ENCODE measurements around the gene FOLR2.
"Not testable (repeated sequence)": the region's sequence is repeated elsewhere in the genome, so short reads cannot be mapped to it uniquely, and the experiment has no call there.

The FOLR2 gene

GRCh38 chr11:72243173-72244059 is 26.8 kb downstream of the FOLR2 start:
- no peak for DNase-seq

- no peak for DNase-seq
These were observed 27.4 kb downstream of the FOLR2 start, which contains the start of gene PHOX2A for GRCh38 chr11:72244060-72244360. TSS of gene PHOX2A (minus strand) at chr11:72244176. CDS start at chr11:72244004, 172 bp downstream.

GRCh38 chr11:72244361-72245262 is 28.0 kb downstream of the FOLR2 start:
- DNase-seq = no peak

- no peak for DNase-seq
These were observed 28.7 kb downstream of the FOLR2 start for GRCh38 chr11:72245263-72245816.

- no peak for DNase-seq
These were observed 31.0 kb downstream of the FOLR2 start for GRCh38 chr11:72247584-72247983.

GRCh38 chr11:72249961-72250360 is 33.4 kb downstream of the FOLR2 start:
- DNase-seq = no peak

GRCh38 chr11:72250661-72251464 is 34.3 kb downstream of the FOLR2 start:
- DNase-seq = no peak

- no peak for DNase-seq
These were observed 35.0 kb downstream of the FOLR2 start for GRCh38 chr11:72251614-72252013.

- DNase-seq = no peak
These were observed 36.8 kb downstream of the FOLR2 start for GRCh38 chr11:72253392-72253791.

GRCh38 chr11:72254299-72254993 is 37.9 kb downstream of the FOLR2 start:
- no peak for DNase-seq

GRCh38 chr11:72257570-72257969 is 41.0 kb downstream of the FOLR2 start:
- DNase-seq = no peak

GRCh38 chr11:72259490-72259889 is 42.9 kb downstream of the FOLR2 start:
- DNase-seq = no peak

- no peak for DNase-seq
These were observed 44.0 kb downstream of the FOLR2 start for GRCh38 chr11:72260574-72260973.

GRCh38 chr11:72263361-72263760 is 46.8 kb downstream of the FOLR2 start:
- no peak for DNase-seq

- DNase-seq = no peak
These were observed 49.4 kb downstream of the FOLR2 start for GRCh38 chr11:72265951-72266350.

GRCh38 chr11:72266960-72267359 is 50.4 kb downstream of the FOLR2 start:
- DNase-seq = not testable (repeated sequence)

- DNase-seq = no peak
These were observed 51.5 kb downstream of the FOLR2 start for GRCh38 chr11:72267956-72268617.

Measured in activated CD4-positive, alpha-beta T cell treated with anti-CD3 and anti-CD28 coated beads for 4 hours (primary cell).